Measurements from ENCODE around the gene TARBP2. TPM values are rescaled to one million over a fixed set of nuclear protein-coding genes. Genes with fewer than 3 reads are reported as not detected.

TARBP2 gene
- total and polyA plus RNA-seq, 8 donors, result 11.7 to 50.1 (median 17.1) TPM

DNA sequence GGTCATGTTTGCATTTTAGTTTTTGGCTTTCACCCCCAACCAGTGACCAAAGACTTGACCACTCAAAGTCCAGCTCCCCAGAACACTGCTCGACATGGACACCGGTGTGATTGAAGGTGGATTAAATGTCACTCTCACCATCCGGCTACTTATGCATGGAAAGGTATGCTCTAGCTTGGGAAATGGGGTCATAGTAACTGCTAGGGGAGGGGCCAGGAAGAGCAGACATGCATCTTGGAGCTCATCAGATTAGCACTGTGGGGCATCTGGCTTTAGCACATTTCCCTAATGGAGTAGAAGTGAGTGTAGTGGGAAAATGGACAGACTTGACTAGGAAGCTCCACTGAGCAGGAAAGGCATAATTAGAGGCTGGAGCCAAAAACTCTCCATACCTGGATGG is 46.4 kb upstream of the TARBP2 start:
- DNase-seq (no peak), FAIRE-seq (no peak), ATAC-seq (no peak)
- H3K27me3 ChIP-seq, result no peaks in the 10 kb centered on the region
- no peaks in the 10 kb centered on the region for H3K9me3 ChIP-seq
- 39 to 43% methylated on average over 3 of the region's 3 CpGs for WGBS, 2 donors
- H3K36me3 ChIP-seq, result peaks cover 17 to 53% (median 36%) of the 10 kb centered on the region in 3 donors
- TF ChIP-seq, protein P1, sequence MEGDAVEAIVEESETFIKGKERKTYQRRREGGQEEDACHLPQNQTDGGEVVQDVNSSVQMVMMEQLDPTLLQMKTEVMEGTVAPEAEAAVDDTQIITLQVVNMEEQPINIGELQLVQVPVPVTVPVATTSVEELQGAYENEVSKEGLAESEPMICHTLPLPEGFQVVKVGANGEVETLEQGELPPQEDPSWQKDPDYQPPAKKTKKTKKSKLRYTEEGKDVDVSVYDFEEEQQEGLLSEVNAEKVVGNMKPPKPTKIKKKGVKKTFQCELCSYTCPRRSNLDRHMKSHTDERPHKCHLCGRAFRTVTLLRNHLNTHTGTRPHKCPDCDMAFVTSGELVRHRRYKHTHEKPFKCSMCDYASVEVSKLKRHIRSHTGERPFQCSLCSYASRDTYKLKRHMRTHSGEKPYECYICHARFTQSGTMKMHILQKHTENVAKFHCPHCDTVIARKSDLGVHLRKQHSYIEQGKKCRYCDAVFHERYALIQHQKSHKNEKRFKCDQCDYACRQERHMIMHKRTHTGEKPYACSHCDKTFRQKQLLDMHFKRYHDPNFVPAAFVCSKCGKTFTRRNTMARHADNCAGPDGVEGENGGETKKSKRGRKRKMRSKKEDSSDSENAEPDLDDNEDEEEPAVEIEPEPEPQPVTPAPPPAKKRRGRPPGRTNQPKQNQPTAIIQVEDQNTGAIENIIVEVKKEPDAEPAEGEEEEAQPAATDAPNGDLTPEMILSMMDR (IDR thresholded peaks at IDR 0.05), result no peak
- no peak overlapping the region for H3K27ac ChIP-seq
- H3K4me3 ChIP-seq, result no peak overlapping the region
- intact Hi-C loops (cut with DNase I), result no loop called here
- H3K4me1 ChIP-seq, result peaks cover 7 to 15% (median 10%) of the 10 kb centered on the region in 3 donors

DNA sequence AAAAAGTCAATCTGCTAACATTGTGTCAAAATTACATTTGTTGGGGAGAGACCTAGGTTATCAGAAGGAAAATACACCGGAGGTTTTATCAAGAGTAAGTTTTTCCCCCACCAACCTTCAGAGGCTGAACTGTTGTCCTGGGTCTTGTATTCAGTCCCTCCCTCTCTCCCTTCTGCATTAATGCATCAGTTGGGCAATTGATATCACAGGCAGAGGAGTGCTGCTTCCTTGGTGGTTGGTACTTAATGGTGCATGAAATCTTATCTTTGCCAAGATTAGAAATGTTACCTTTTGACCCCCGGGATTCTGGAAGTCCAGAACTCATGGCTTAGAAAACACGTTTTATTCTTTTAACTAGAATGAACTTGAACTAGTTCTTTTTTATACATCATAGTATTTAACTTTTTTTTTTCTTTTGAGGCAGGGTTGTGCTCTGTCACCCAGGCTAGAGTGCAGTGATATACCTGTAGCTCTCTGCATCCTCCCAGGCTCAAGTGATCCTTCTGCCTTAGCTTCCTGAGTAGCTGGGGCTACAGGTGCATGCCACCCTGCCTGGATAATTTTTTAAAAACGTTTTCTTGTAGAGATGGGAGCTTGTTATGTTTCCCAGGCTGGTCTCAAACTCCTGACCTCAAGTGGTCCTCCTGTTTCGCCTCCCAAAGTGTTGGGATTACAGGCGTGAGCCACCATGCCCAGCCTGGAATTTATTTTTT is 44.3 kb upstream of the TARBP2 start:
- TF ChIP-seq, protein P1 (IDR thresholded peaks at IDR 0.05), result no peak
- ATAC-seq (no peak), FAIRE-seq (no peak), DNase-seq (no peak)
- H3K27me3 ChIP-seq, result no peaks in the 10 kb centered on the region
- no peak overlapping the region for H3K27ac ChIP-seq
- no peak overlapping the region for H3K4me3 ChIP-seq
- no peaks in the 10 kb centered on the region for H3K9me3 ChIP-seq
- intact Hi-C loops (cut with DNase I), result no loop called here
- WGBS, 2 donors, result 47 to 49% methylated on average over 6 of the region's 6 CpGs
- peaks cover 28 to 74% (median 54%) of the 10 kb centered on the region in 3 donors for H3K36me3 ChIP-seq
- peaks cover 7 to 15% (median 10%) of the 10 kb centered on the region in 3 donors for H3K4me1 ChIP-seq

DNA sequence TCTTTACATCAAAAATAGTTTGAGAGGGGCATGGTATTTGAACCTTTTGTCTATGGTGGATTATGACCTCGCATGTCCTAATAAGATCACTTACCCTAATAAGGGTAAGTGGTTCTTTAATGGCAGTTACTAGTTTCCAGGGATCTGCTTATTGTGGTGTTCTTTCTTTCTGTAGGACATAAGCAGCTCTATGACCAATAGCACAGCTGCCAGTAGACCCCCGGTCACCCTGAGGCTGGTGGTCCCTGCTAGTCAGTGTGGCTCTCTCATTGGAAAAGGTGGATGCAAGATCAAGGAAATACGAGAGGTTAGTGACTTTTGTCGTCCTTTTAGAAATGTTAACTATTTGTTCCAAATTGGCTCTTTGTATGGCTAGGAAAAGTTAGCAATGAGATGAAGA is 42.0 kb upstream of the TARBP2 start:
- Histone ChIP-seq H3K4me1 (peaks cover 0 to 6% (median 2%) of the 10 kb centered on the region in 3 donors), H3K27ac (no peak overlapping the region), H3K4me3 (no peak overlapping the region), H3K27me3 (no peaks in the 10 kb centered on the region), H3K36me3 (peaks cover 34 to 97% (median 73%) of the 10 kb centered on the region in 3 donors), H3K9me3 (no peaks in the 10 kb centered on the region)
- TF ChIP-seq, protein P1 (IDR thresholded peaks at IDR 0.05), result no peak
- no peak for FAIRE-seq
- WGBS, 2 donors, result 69% methylated on average over 4 of the region's 4 CpGs
- intact Hi-C loops (cut with DNase I), result no loop called here
- no peak for DNase-seq
- no peak for ATAC-seq

- H3K4me3 ChIP-seq, result no peak overlapping the region
- no peak for FAIRE-seq
- no peak for DNase-seq
- intact Hi-C loops (cut with DNase I), result loop anchor here in 1 of 3 donors (10.0 kb wide), 1 partner anchor 436 kb away; no protein-coding TSS in a partner anchor
- no peaks in the 10 kb centered on the region for H3K4me1 ChIP-seq
- no peak overlapping the region for H3K27ac ChIP-seq
- TF ChIP-seq, protein P1 (IDR thresholded peaks at IDR 0.05), result no peak
- peaks cover 35 to 100% (median 82%) of the 10 kb centered on the region in 3 donors for H3K36me3 ChIP-seq
- no peaks in the 10 kb centered on the region for H3K9me3 ChIP-seq
- WGBS, 2 donors, result 73 to 75% methylated on average over 3 of the region's 3 CpGs
- no peaks in the 10 kb centered on the region for H3K27me3 ChIP-seq
- no peak for ATAC-seq
These were observed 40.0 kb upstream of the TARBP2 start for GRCh38 chr12:53461059-53461458.

DNA sequence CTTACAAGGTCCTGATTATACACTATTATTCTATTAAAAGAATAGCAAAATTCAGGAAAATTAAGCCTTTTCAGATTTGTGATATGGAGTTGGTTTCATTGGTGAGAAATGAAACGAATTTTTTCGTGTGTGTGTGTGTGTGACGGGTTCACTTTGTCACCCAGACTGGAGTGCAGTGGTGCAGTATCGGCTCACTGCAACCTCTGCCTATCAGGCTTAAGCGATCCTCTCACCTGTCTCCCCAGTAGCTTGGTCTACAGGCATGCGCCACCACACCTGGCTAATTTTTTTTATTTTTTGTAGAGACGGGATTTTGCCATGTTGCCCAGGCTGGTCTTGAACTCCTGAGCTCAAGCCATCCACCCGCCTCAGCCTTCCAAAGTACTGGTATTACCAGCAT is 39.5 kb upstream of the TARBP2 start:
- FAIRE-seq, result no peak
- Histone ChIP-seq H3K36me3 (peaks cover 35 to 100% (median 81%) of the 10 kb centered on the region in 3 donors), H3K4me1 (no peaks in the 10 kb centered on the region), H3K4me3 (no peak overlapping the region), H3K27me3 (no peaks in the 10 kb centered on the region), H3K9me3 (no peaks in the 10 kb centered on the region), H3K27ac (no peak overlapping the region)
- intact Hi-C loops (cut with DNase I), result loop anchor here in 1 of 3 donors (10.0 kb wide), 1 partner anchor 437 kb away; no protein-coding TSS in a partner anchor
- ATAC-seq, result no peak
- no peak for DNase-seq
- 81 to 84% methylated on average over 8 of the region's 8 CpGs for WGBS, 2 donors
- TF ChIP-seq, protein P1 (IDR thresholded peaks at IDR 0.05), result no peak
